Measurements from ENCODE around the gene TBP. TPM values are rescaled to one million over a fixed set of nuclear protein-coding genes. Genes with fewer than 3 reads are reported as not detected.

The TBP gene
- total RNA-seq, 3 donors from 2014 or later (not counting 1 experiment from before 2014, with no cell fraction given): 13.0 to 18.4 (median 14.2) TPM

- peaks cover 24% of the 10 kb centered on the region for H3K36me3 Mint-ChIP-seq
- H3K4me3 Mint-ChIP-seq: no peak overlapping the region
- H3K4me1 Mint-ChIP-seq: peaks cover 0 to 7% of the 10 kb centered on the region in 2 donors
- H3K27ac Mint-ChIP-seq: no peak overlapping the region
- H3K9me3 ChIP-seq (ENCODE audit: control insufficient read depth, insufficient read depth, low read length): no peaks in the 10 kb centered on the region
- peaks cover 59% of the 10 kb centered on the region for H3K36me3 ChIP-seq (ENCODE audit: control insufficient read depth, insufficient read depth, low read length)
- H3K4me1 ChIP-seq (ENCODE audit: control insufficient read depth, insufficient read depth, low read length): no peaks in the 10 kb centered on the region
- H3K27me3 Mint-ChIP-seq (ENCODE audit: low read depth in 2 of 2): no peaks in the 10 kb centered on the region
- DNase-seq (no peak), ATAC-seq (no peak)
- WGBS (ENCODE audit: insufficient coverage): 95% methylated on average over 5 of the region's 7 CpGs
- H3K4me3 ChIP-seq (ENCODE audit: low read length): no peak overlapping the region
- TF ChIP-seq CTCF (IDR thresholded peaks at IDR 0.05): no peak
- intact Hi-C loops (cut with micrococcal nuclease): no loop called here
- H3K27ac ChIP-seq (ENCODE audit: low read length): no peak overlapping the region
- H3K27me3 ChIP-seq (ENCODE audit: control insufficient read depth, insufficient read depth, low read length): no peaks in the 10 kb centered on the region
- no peaks in the 10 kb centered on the region for H3K9me3 Mint-ChIP-seq
Measured at GRCh38 chr6:170532867-170533488, 21.2 kb upstream of the TBP start.

GRCh38 chr6:170533792-170534191 lies 20.4 kb upstream of the TBP start:
- ATAC-seq: no peak
- 97% methylated on average over 2 of the region's 2 CpGs for WGBS (ENCODE audit: insufficient coverage)
- Mint-ChIP-seq H3K27me3 (ENCODE audit: low read depth in 2 of 2) (no peaks in the 10 kb centered on the region), H3K4me1 (peaks cover 3 to 7% of the 10 kb centered on the region in 2 donors), H3K4me3 (no peak overlapping the region), H3K9me3 (no peaks in the 10 kb centered on the region), H3K36me3 (peaks cover 24% of the 10 kb centered on the region), H3K27ac (no peak overlapping the region)
- no peak for DNase-seq
- H3K27me3 ChIP-seq (ENCODE audit: control insufficient read depth, insufficient read depth, low read length): no peaks in the 10 kb centered on the region
- peaks cover 63% of the 10 kb centered on the region for H3K36me3 ChIP-seq (ENCODE audit: control insufficient read depth, insufficient read depth, low read length)
- H3K9me3 ChIP-seq (ENCODE audit: control insufficient read depth, insufficient read depth, low read length): no peaks in the 10 kb centered on the region
- no peak overlapping the region for H3K4me3 ChIP-seq (ENCODE audit: low read length)
- no peak overlapping the region for H3K27ac ChIP-seq (ENCODE audit: low read length)
- no peak for TF ChIP-seq CTCF (IDR thresholded peaks at IDR 0.05)
- no peaks in the 10 kb centered on the region for H3K4me1 ChIP-seq (ENCODE audit: control insufficient read depth, insufficient read depth, low read length)
- intact Hi-C loops (cut with micrococcal nuclease): no loop called here

- peaks cover 29% of the 10 kb centered on the region for H3K36me3 Mint-ChIP-seq
- DNase-seq (no peak), ATAC-seq (no peak)
- 94% methylated on average over 5 of the region's 5 CpGs for WGBS (ENCODE audit: insufficient coverage)
- Histone ChIP-seq H3K4me3 (ENCODE audit: low read length) (no peak overlapping the region), H3K36me3 (ENCODE audit: control insufficient read depth, insufficient read depth, low read length) (peaks cover 72% of the 10 kb centered on the region), H3K4me1 (ENCODE audit: control insufficient read depth, insufficient read depth, low read length) (no peaks in the 10 kb centered on the region), H3K27me3 (ENCODE audit: control insufficient read depth, insufficient read depth, low read length) (no peaks in the 10 kb centered on the region), H3K27ac (ENCODE audit: low read length) (no peak overlapping the region), H3K9me3 (ENCODE audit: control insufficient read depth, insufficient read depth, low read length) (no peaks in the 10 kb centered on the region)
- no peak overlapping the region for H3K27ac Mint-ChIP-seq
- H3K27me3 Mint-ChIP-seq (ENCODE audit: low read depth in 2 of 2): no peaks in the 10 kb centered on the region
- H3K9me3 Mint-ChIP-seq: no peaks in the 10 kb centered on the region
- intact Hi-C loops (cut with micrococcal nuclease): no loop called here
- no peak for TF ChIP-seq CTCF (IDR thresholded peaks at IDR 0.05)
- H3K4me1 Mint-ChIP-seq: peaks cover 8 to 13% of the 10 kb centered on the region in 2 donors
- no peak overlapping the region for H3K4me3 Mint-ChIP-seq
Measured at GRCh38 chr6:170535004-170535403, 19.2 kb upstream of the TBP start.

- no peak for ATAC-seq
- no peaks in the 10 kb centered on the region for H3K27me3 ChIP-seq (ENCODE audit: control insufficient read depth, insufficient read depth, low read length)
- no peaks in the 10 kb centered on the region for H3K9me3 ChIP-seq (ENCODE audit: control insufficient read depth, insufficient read depth, low read length)
- no peak overlapping the region for H3K4me3 ChIP-seq (ENCODE audit: low read length)
- intact Hi-C loops (cut with micrococcal nuclease): no loop called here
- H3K4me1 Mint-ChIP-seq: peaks cover 21 to 25% of the 10 kb centered on the region in 2 donors
- no peak for DNase-seq
- no peaks in the 10 kb centered on the region for H3K4me1 ChIP-seq (ENCODE audit: control insufficient read depth, insufficient read depth, low read length)
- peaks cover 42% of the 10 kb centered on the region for H3K36me3 Mint-ChIP-seq
- WGBS (ENCODE audit: insufficient coverage): 98% methylated on average over 5 of the region's 5 CpGs
- H3K27ac ChIP-seq (ENCODE audit: low read length): no peak overlapping the region
- H3K27me3 Mint-ChIP-seq (ENCODE audit: low read depth in 2 of 2): no peaks in the 10 kb centered on the region
- TF ChIP-seq CTCF (IDR thresholded peaks at IDR 0.05): no peak
- no peaks in the 10 kb centered on the region for H3K9me3 Mint-ChIP-seq
- no peak overlapping the region for H3K4me3 Mint-ChIP-seq
- H3K27ac Mint-ChIP-seq: no peak overlapping the region
- H3K36me3 ChIP-seq (ENCODE audit: control insufficient read depth, insufficient read depth, low read length): peaks cover 87% of the 10 kb centered on the region
Measured at GRCh38 chr6:170536671-170537070, 17.5 kb upstream of the TBP start.

Data from natural killer cell (primary cell).